GM12878 (cell line): ENCODE measurements around the gene AFG1L. TPM values are rescaled to one million over a fixed set of nuclear protein-coding genes. Genes with fewer than 3 reads are reported as not detected.
A peak's percentile ranks its signal among the peaks of the same experiment; 100 is the strongest.

Source experiments
- ATAC-seq: fragments of 200-7000 bp; cut with Tn5 transposase; 3 replicates; pipeline ENCODE4 v1.9.1; 2020; ENCODE audit warnings: mild to moderate bottlenecking, moderate library complexity
- BruUV-seq: library from RNA; stranded (reverse); fragments of 400-500 nt; replicated peaks from 2 replicates; lab custom pipeline; 2021; lab: Mats Ljungman, UMichigan
- CTCF ChIA-PET: fragments of 300-600 bp; sonication (Branson Sonifier 250); formaldehyde crosslinking; extraction: SDS; loops from one replicate; lab custom pipeline; 2021; ENCODE audit warnings: inconsistent platforms; lab: Yijun Ruan, JAX
- POLR2A ChIA-PET: fragments of 350-600 bp; formaldehyde crosslinking; extraction: SDS; loops from one replicate; lab custom pipeline; 2021; ENCODE audit warnings: inconsistent platforms; lab: Charles Lee
- RAD21 ChIA-PET: fragments of 300-600 bp; sonication (Branson Sonifier 250); formaldehyde crosslinking; loops from one replicate; lab custom pipeline; 2023; ENCODE audit warnings: antibody characterized with exemption; ENCODE audit not compliant: unreplicated experiment; lab: Charles Lee
- SMC1A ChIA-PET: fragments of 300-600 bp; sonication (Branson Sonifier 250); formaldehyde crosslinking; loops from one replicate; lab custom pipeline; 2023; ENCODE audit not compliant: unreplicated experiment, uncharacterized antibody; lab: Charles Lee
- DNase-seq: peaks from one replicate; pipeline ENCODE4 v3.0.0-alpha.2; 2011; ENCODE audit warnings: low read depth, low spot score
- FAIRE-seq: peaks from 3 replicates; lab custom pipeline; 2011; peaks lifted over from hg19 to GRCh38; lab: Jason Lieb, UNC
- H2AFZ ChIP-seq: 2 replicates; pipeline ENCODE4 v1.6.0; 2011; ENCODE audit warnings: low read depth, low read length, control low read depth; ENCODE audit not compliant: control insufficient read depth
- H3K27ac ChIP-seq: 2 replicates; pipeline ENCODE4 v1.5.1; 2011; ENCODE audit warnings: control low read depth; ENCODE audit not compliant: control insufficient read depth, insufficient read depth
- H3K27me3 ChIP-seq, 2 experiments: replicated peaks in 1 of 2; 2 replicates each; pipeline versions ENCODE4 v1.6.0 to v1.6.1; 2011; ENCODE audit warnings: low read length in 1 of 2; ENCODE audit not compliant: control insufficient read depth in 2 of 2, insufficient read depth in 2 of 2
- H3K36me3 ChIP-seq, 2 experiments: 2 replicates each; pipeline ENCODE4 v1.5.1; 2011; ENCODE audit warnings: low read length in 1 of 2; ENCODE audit not compliant: control insufficient read depth in 2 of 2, insufficient read depth in 2 of 2
- H3K4me1 ChIP-seq: 2 replicates; pipeline ENCODE4 v1.6.1; 2011; ENCODE audit warnings: mild to moderate bottlenecking, low read length, moderate library complexity, mixed read lengths; ENCODE audit not compliant: control insufficient read depth, insufficient read depth
- H3K4me2 ChIP-seq: 2 replicates; pipeline ENCODE4 v1.6.0; 2011; ENCODE audit warnings: control low read depth; ENCODE audit not compliant: control insufficient read depth, insufficient read depth
- H3K4me3 ChIP-seq: fragments of 200-600 bp; sonication (generic); 2 replicates; pipeline ENCODE4 v1.5.1; 2016
- H3K79me2 ChIP-seq: 2 replicates; pipeline ENCODE4 v1.6.0; 2011; ENCODE audit warnings: low read length; ENCODE audit not compliant: control insufficient read depth, insufficient read depth
- H3K9ac ChIP-seq: 2 replicates; pipeline ENCODE4 v1.8.0; 2011; ENCODE audit warnings: low read length, control low read depth, mixed read lengths; ENCODE audit not compliant: control insufficient read depth, insufficient read depth
- H3K9me3 ChIP-seq: replicated peaks from 3 replicates; pipeline ENCODE4 v1.5.1; 2011; ENCODE audit warnings: mild to moderate bottlenecking, low read length; ENCODE audit not compliant: control insufficient read depth, insufficient read depth
- H4K20me1 ChIP-seq: 2 replicates; pipeline ENCODE4 v1.6.0; 2011; ENCODE audit not compliant: control insufficient read depth, insufficient read depth
- CEBPZ ChIP-seq: fragments of 150-350 bp; IDR thresholded peaks from 2 replicates; pipeline ENCODE4 v1.6.1; 2016; ENCODE audit warnings: low read depth, low read length
- CTCF ChIP-seq, 3 experiments: IDR thresholded peaks in 2 of 3; conservative IDR thresholded peaks in 1 of 3; 2 replicates each; pipeline ENCODE4 v1.5.1; 2011; ENCODE audit warnings: low read depth in 3 of 3, low read length in 3 of 3, mild to moderate bottlenecking in 3 of 3, control low read depth in 2 of 3, moderate library complexity in 2 of 3, inconsistent platforms in 1 of 3, mixed read lengths in 1 of 3; ENCODE audit not compliant: control insufficient read depth in 2 of 3, insufficient read depth in 1 of 3; ENCODE audit errors: extremely low read depth in 1 of 3
- JUNB ChIP-seq: IDR thresholded peaks from 2 replicates; pipeline ENCODE4 v1.6.1; 2016; ENCODE audit warnings: antibody characterized with exemption, mild to moderate bottlenecking
- RAD21 ChIP-seq: IDR thresholded peaks from 2 replicates; pipeline ENCODE4 v1.6.1; 2011; ENCODE audit warnings: mild to moderate bottlenecking, low read depth, low read length, moderate library complexity; ENCODE audit not compliant: insufficient read depth
- REST ChIP-seq: IDR thresholded peaks from 2 replicates; pipeline ENCODE4 v1.6.1; 2012; ENCODE audit warnings: mild to moderate bottlenecking, low read depth, low read length
- SMC3 ChIP-seq: IDR thresholded peaks from 2 replicates; pipeline ENCODE4 v1.6.1; 2011; ENCODE audit warnings: low read length, improper control_type of control experiment, borderline replicate concordance
- ZNF622 ChIP-seq: fragments of 450-650 bp; IDR thresholded peaks from 2 replicates; pipeline ENCODE4 v1.6.1; 2017; ENCODE audit warnings: mild to moderate bottlenecking, inconsistent platforms
- WGBS: methylation state at CpG from one replicate; pipeline ENCODE4 v1.1.6; 2016; ENCODE audit warnings: low lambda C conversion rate; ENCODE audit not compliant: insufficient replicate concordance, insufficient coverage; ENCODE audit errors: missing lambda C conversion rate; 5-methylcytosine and 5-hydroxymethylcytosine counted together
- in situ Hi-C: fragments of 300-500 bp; cut with MboI; formaldehyde crosslinking; loops from 9 replicates; pipeline ENCODE4 v1.14.3; 2018; ENCODE audit warnings: mixed read lengths
- intact Hi-C: fragments of 100-400 bp; cut with micrococcal nuclease; formaldehyde crosslinking; loops from one replicate; pipeline ENCODE4 v1.14.2; 2022; ENCODE audit not compliant: unreplicated experiment
- polyA plus RNA-seq, 11 experiments: library from polyadenylated mRNA; depleted of rRNA in 4 of 11; unstranded in 6 of 11; stranded (reverse) in 5 of 11; fragments of >200 nt; fragmentation: Nextera tagmentation in 4 of 11; fragmentation: Illumina TruSeq in 1 of 11; extraction: Ambion mirVana in 4 of 11; extraction: Trizol in 1 of 11; gene quantifications; 1 replicate in 1 of 11; 2 replicates in 10 of 11; pipeline versions ENCODE4 v1.2.1 to v1.2.3, GENCODE V29; 2011 to 2016; ENCODE audit warnings: inconsistent platforms in 2 of 11, missing spikeins in 2 of 11, low read depth in 1 of 11
- total RNA-seq, 4 experiments: library from RNA; depleted of rRNA in 3 of 4; stranded (reverse); fragments of >200 nt in 3 of 4; fragmentation: Illumina TruSeq in 1 of 4; extraction: Trizol in 1 of 4; gene quantifications; 2 replicates each; pipeline versions ENCODE4 v1.2.1 to v1.2.3, GENCODE V29; 2013 to 2021

The AFG1L gene
- total and polyA plus RNA-seq, 10 of the 15 experiments (the other 5 are each of a cell fraction or from before 2014, with no cell fraction given), result 2.3 to 9.0 (median 4.3) TPM

DNA sequence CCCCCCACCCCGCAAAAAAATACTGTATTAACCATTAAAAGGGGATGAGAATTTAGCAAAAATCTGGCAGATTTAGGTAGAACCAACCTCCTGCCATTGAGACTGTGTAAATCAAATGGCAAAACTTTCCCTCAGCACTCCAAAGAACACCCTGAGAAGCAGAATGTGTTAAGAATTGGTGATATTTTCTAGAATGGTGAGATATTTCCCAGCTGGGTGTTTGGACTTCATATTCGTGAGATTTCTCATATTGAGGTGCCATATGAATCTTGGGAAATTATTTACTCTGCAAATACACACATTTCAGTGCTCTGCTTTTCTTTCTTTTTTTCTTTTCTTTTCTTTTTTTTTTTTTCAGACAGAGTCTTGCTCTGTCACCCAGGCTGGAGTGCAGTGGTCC is 199.6 kb downstream of the AFG1L start (continued):
- TF ChIP-seq REST (no peak), ZNF622 (no peak), JUNB (no peak)

GRCh38 chr6:108497883-108498282 is 203.0 kb downstream of the AFG1L start:
- H3K27ac ChIP-seq, result no peak overlapping the region
- no peaks in the 10 kb centered on the region for H3K27me3 ChIP-seq
- SMC1A ChIA-PET, result interaction anchor here (0.8 kb wide), 1 partner anchor 129 kb away, joined by 3 read pairs; no protein-coding TSS in a partner anchor
- no peaks in the 10 kb centered on the region for H3K79me2 ChIP-seq
- BruUV-seq, result no TSS peak
- ATAC-seq, result peak; percentile 85
- no peak for FAIRE-seq
- H3K4me1 ChIP-seq, result no peaks in the 10 kb centered on the region
- DNase-seq, result no peak
- no peaks in the 10 kb centered on the region for H4K20me1 ChIP-seq
- intact Hi-C loops, result no loop called here
- TF ChIP-seq CTCF (IDR thresholded peaks at IDR 0.05 in 2 of 3, conservative IDR thresholded peaks at IDR 0.05 in 1 of 3; ENCODE audit: control insufficient read depth in 2 of 3, extremely low read depth in 1 of 3, insufficient read depth in 1 of 3, low read depth in 3 of 3, low read length in 3 of 3), result peak; percentile 44 to 61 (median 59); a peak in 5 of 6 replicates
- peak; percentile 61 for TF ChIP-seq RAD21
- peak; percentile 31; the same call in 1 of the 2 replicates for TF ChIP-seq SMC3
- TF ChIP-seq CEBPZ, result no peak
- TF ChIP-seq, all 136 proteins: peak for 3
- Histone ChIP-seq H3K4me2 (no peak overlapping the region), H3K9me3 (no peaks in the 10 kb centered on the region), H3K4me3 (no peak overlapping the region), H3K36me3 (no peaks in the 10 kb centered on the region), H2AFZ (no peak overlapping the region), H3K9ac (no peak overlapping the region)
- POLR2A ChIA-PET, result no interaction called here
- RAD21 ChIA-PET, result no interaction called here
- CTCF ChIA-PET, result interaction anchor here (0.7 to 1.2 kb wide), 4 partner anchors 247 to 651 kb away, joined by 3 to 4 read pairs (median 3); no protein-coding TSS in a partner anchor
- WGBS, result 19% methylated on average over 3 of the region's 3 CpGs
- in situ Hi-C loops, result loop anchor here (5.0 kb wide), 1 partner anchor 251 kb away; no protein-coding TSS in a partner anchor
